ENCODE data around the gene DLG2.
A peak's percentile ranks its signal among the peaks of the same experiment; 100 is the strongest.

DLG2 gene

DNA sequence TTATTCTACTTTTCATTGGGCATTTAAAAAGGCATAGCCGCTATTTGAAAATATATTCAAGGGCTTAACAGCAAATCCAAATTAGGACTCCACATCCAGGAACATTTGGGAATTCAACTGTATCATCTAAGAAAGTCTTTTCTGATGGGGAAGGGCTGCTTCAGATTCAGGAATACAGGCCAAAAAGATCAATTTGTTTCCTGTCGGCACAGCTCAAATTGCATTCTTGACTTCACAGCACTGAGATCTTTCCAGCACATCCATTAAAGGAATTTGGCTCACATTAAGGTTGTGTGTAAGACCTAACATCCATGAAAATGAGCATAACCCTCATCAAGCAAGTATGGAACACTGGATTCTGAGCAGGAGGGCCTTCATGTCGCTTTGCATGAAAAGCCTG is 1171.5 kb downstream of the DLG2 start:
- Histone ChIP-seq H3K36me3 (ENCODE audit: insufficient read depth, low read length) (no peaks in the 10 kb centered on the region), H3K4me3 (ENCODE audit: low read length) (no peak overlapping the region), H3K27me3 (ENCODE audit: insufficient read depth, low read length) (no peaks in the 10 kb centered on the region), H3K9me3 (ENCODE audit: low read length) (no peaks in the 10 kb centered on the region), H2AFZ (ENCODE audit: low read depth, low read length) (no peak overlapping the region), H3K4me1 (ENCODE audit: insufficient read depth, low read length) (no peaks in the 10 kb centered on the region)

GRCh38 chr11:84452211-84452610 is 1174.9 kb downstream of the DLG2 start:
- H3K9me3 ChIP-seq (ENCODE audit: low read length): no peaks in the 10 kb centered on the region
- H2AFZ ChIP-seq (ENCODE audit: low read depth, low read length): no peak overlapping the region
- H3K27me3 ChIP-seq (ENCODE audit: insufficient read depth, low read length): no peaks in the 10 kb centered on the region
- no peak overlapping the region for H3K4me3 ChIP-seq (ENCODE audit: low read length)
- H3K36me3 ChIP-seq (ENCODE audit: insufficient read depth, low read length): no peaks in the 10 kb centered on the region
- no peaks in the 10 kb centered on the region for H3K4me1 ChIP-seq (ENCODE audit: insufficient read depth, low read length)

- Histone ChIP-seq H3K4me1 (ENCODE audit: insufficient read depth, low read length) (peaks cover 7% of the 10 kb centered on the region), H3K27me3 (ENCODE audit: insufficient read depth, low read length) (peaks cover 23% of the 10 kb centered on the region), H2AFZ (ENCODE audit: low read depth, low read length) (no peak overlapping the region), H3K9me3 (ENCODE audit: low read length) (no peaks in the 10 kb centered on the region), H3K36me3 (ENCODE audit: insufficient read depth, low read length) (no peaks in the 10 kb centered on the region), H3K4me3 (ENCODE audit: low read length) (no peak overlapping the region)
Observed at GRCh38 chr11:84438565-84438964, 1188.6 kb downstream of the DLG2 start.

DNA sequence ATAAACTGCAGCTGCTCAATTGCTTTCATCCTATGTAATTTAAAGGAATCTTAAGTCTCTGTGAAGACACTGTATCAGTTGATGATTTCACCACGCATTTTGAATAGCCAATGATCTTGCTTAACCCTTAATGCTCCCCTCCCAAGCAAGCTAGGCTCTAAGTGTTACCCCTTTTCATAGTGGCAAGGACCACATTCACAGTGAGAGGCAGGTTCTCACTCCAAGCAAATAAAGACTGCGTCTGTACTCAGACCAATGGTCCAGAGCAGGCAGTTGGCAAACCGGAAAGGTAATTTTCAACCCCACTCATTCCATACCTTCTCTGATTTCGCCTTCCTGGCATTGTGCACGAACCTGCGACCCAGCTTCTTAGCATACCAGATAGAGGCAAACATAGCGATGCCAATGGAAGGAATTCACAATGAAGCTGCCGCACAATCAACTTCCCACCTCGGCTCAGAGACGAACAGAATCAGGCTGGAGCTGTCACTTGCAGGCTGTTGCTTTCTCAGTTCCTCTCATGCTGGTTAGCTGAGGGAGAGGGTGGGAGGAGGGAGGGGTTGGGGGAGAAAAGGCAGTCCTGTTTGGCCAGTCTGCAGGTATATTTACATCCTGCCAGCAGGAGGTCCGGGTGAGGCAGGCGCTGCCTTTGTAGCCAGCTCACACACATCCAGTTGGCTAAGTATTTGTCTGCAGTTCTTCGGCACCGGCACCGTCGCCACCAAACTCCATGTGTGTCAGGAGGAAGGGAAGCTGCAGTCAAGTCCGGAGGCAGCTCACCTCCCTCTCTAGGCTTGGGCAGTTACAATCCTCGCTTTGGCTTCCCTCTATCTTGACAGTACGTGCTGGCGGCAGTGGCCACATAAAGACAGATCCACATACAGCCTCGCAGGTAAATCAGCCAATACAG is 1189.8 kb downstream of the DLG2 start:
- H2AFZ ChIP-seq (ENCODE audit: low read depth, low read length): peak overlapping the region; percentile 18
- H3K4me3 ChIP-seq (ENCODE audit: low read length): peak overlapping the region; percentile 26
- peaks cover 23% of the 10 kb centered on the region for H3K27me3 ChIP-seq (ENCODE audit: insufficient read depth, low read length)
- H3K9me3 ChIP-seq (ENCODE audit: low read length): no peaks in the 10 kb centered on the region
- no peaks in the 10 kb centered on the region for H3K36me3 ChIP-seq (ENCODE audit: insufficient read depth, low read length)
- peaks cover 7% of the 10 kb centered on the region for H3K4me1 ChIP-seq (ENCODE audit: insufficient read depth, low read length)

GRCh38 chr11:84430661-84431060 is 1196.5 kb downstream of the DLG2 start:
- Histone ChIP-seq H3K4me3 (ENCODE audit: low read length) (no peak overlapping the region), H3K4me1 (ENCODE audit: insufficient read depth, low read length) (no peaks in the 10 kb centered on the region), H3K27me3 (ENCODE audit: insufficient read depth, low read length) (peaks cover 2% of the 10 kb centered on the region), H3K36me3 (ENCODE audit: insufficient read depth, low read length) (no peaks in the 10 kb centered on the region), H3K9me3 (ENCODE audit: low read length) (no peaks in the 10 kb centered on the region), H2AFZ (ENCODE audit: low read depth, low read length) (no peak overlapping the region)

DNA sequence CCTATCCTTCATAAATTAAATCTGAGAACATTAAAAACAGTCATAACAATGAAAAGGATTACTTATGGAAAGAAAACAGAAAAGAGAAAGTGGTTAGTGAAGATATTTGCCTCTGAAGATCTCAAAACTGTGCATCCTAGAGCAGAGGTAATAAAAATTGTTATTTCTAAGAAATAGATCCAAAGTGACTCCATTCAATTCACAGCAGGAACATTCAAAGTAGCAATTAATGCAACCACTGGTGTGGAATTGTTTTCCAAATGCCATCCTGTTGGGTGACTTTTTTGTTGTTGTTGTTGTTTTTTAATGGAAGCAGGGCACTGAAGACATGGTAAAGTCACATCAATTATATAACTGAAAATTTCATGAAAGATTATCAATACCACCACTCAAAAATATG is 1201.5 kb downstream of the DLG2 start:
- no peak overlapping the region for H3K4me3 ChIP-seq (ENCODE audit: low read length)
- H3K36me3 ChIP-seq (ENCODE audit: insufficient read depth, low read length): no peaks in the 10 kb centered on the region
- H3K4me1 ChIP-seq (ENCODE audit: insufficient read depth, low read length): no peaks in the 10 kb centered on the region
- H3K27me3 ChIP-seq (ENCODE audit: insufficient read depth, low read length): no peaks in the 10 kb centered on the region
- no peak overlapping the region for H2AFZ ChIP-seq (ENCODE audit: low read depth, low read length)
- no peaks in the 10 kb centered on the region for H3K9me3 ChIP-seq (ENCODE audit: low read length)

DNA sequence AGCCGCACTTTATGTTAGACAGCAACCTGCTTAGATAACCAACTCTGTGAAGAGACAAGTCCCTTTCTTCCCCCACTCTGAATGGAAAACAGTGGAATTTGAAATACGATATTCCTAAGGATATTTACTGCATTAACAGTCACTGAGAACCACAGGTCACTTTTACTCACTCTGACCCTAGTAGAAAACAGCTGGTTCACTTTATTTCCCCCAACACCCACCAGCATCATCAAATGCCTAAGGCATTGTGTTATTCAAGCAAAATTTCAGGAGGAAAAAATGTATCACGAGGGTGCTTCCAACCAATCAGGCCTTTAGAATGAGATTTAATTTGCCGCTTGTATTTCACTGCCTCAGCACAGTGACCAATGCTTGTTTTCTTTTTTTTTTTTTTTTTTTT is 1206.9 kb downstream of the DLG2 start:
- H3K4me1 ChIP-seq (ENCODE audit: insufficient read depth, low read length): no peaks in the 10 kb centered on the region
- H2AFZ ChIP-seq (ENCODE audit: low read depth, low read length): no peak overlapping the region
- no peak overlapping the region for H3K4me3 ChIP-seq (ENCODE audit: low read length)
- H3K27me3 ChIP-seq (ENCODE audit: insufficient read depth, low read length): no peaks in the 10 kb centered on the region
- no peaks in the 10 kb centered on the region for H3K36me3 ChIP-seq (ENCODE audit: insufficient read depth, low read length)
- H3K9me3 ChIP-seq (ENCODE audit: low read length): no peaks in the 10 kb centered on the region

GRCh38 chr11:84419616-84420015 is 1207.5 kb downstream of the DLG2 start:
- Histone ChIP-seq H3K4me3 (ENCODE audit: low read length) (no peak overlapping the region), H2AFZ (ENCODE audit: low read depth, low read length) (no peak overlapping the region), H3K36me3 (ENCODE audit: insufficient read depth, low read length) (no peaks in the 10 kb centered on the region), H3K4me1 (ENCODE audit: insufficient read depth, low read length) (no peaks in the 10 kb centered on the region), H3K27me3 (ENCODE audit: insufficient read depth, low read length) (no peaks in the 10 kb centered on the region), H3K9me3 (ENCODE audit: low read length) (no peaks in the 10 kb centered on the region)

DNA sequence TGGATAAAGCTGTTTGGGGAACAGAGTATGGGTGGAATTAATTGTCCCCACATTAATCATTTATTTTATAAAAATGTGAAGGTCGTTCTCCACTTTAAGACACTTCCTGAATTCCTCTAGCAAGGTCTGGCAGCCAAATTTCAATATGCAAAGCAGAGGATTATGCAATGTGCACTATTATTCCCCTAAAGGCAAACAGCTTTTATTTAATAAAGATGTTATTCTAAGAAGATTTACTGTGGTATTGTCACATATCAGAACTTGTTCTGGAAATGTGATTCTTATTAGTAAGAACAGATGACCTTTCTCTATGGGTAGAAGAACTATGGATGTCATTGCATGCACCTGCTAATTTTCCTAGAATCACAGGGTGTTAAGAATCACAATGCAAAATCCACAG is 1212.2 kb downstream of the DLG2 start:
- H3K4me3 ChIP-seq (ENCODE audit: low read length): no peak overlapping the region
- H3K9me3 ChIP-seq (ENCODE audit: low read length): no peaks in the 10 kb centered on the region
- no peak overlapping the region for H2AFZ ChIP-seq (ENCODE audit: low read depth, low read length)
- H3K4me1 ChIP-seq (ENCODE audit: insufficient read depth, low read length): peaks cover 5% of the 10 kb centered on the region
- H3K36me3 ChIP-seq (ENCODE audit: insufficient read depth, low read length): no peaks in the 10 kb centered on the region
- H3K27me3 ChIP-seq (ENCODE audit: insufficient read depth, low read length): no peaks in the 10 kb centered on the region

- Histone ChIP-seq H3K9me3 (ENCODE audit: low read length) (no peaks in the 10 kb centered on the region), H3K36me3 (ENCODE audit: insufficient read depth, low read length) (no peaks in the 10 kb centered on the region), H3K4me1 (ENCODE audit: insufficient read depth, low read length) (peaks cover 10% of the 10 kb centered on the region), H2AFZ (ENCODE audit: low read depth, low read length) (no peak overlapping the region), H3K27me3 (ENCODE audit: insufficient read depth, low read length) (no peaks in the 10 kb centered on the region), H3K4me3 (ENCODE audit: low read length) (no peak overlapping the region)
Observed at GRCh38 chr11:84413549-84413948, 1213.6 kb downstream of the DLG2 start.

- Histone ChIP-seq H3K4me3 (ENCODE audit: low read length) (no peak overlapping the region), H3K36me3 (ENCODE audit: insufficient read depth, low read length) (no peaks in the 10 kb centered on the region), H3K4me1 (ENCODE audit: insufficient read depth, low read length) (peaks cover 10% of the 10 kb centered on the region), H3K27me3 (ENCODE audit: insufficient read depth, low read length) (no peaks in the 10 kb centered on the region), H3K9me3 (ENCODE audit: low read length) (no peaks in the 10 kb centered on the region), H2AFZ (ENCODE audit: low read depth, low read length) (no peak overlapping the region)
Observed at GRCh38 chr11:84412862-84413261, 1214.3 kb downstream of the DLG2 start.

DNA sequence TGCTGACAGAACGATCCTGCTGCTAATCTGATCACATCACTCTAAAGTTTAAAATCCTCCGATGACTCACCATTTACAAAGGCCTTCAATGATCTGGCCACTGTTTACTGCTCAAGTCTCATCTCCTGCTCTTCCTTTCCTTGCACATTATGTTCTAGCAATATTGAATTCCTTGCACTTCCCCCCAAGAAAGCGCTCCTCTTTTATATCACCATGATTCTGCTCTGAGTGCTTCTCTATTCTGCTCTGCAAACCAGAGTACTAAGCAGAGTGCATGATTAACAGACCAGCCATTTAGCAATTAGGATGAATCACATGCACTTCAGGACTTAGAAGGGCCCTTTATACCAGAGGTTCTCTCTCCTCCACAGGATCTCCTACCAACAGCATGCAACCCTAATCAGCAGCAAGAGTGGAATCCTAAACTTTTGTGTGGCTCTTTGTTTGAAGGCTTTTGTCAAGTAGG is 1218.2 kb downstream of the DLG2 start:
- Histone ChIP-seq H3K4me3 (ENCODE audit: low read length) (no peak overlapping the region), H2AFZ (ENCODE audit: low read depth, low read length) (no peak overlapping the region), H3K36me3 (ENCODE audit: insufficient read depth, low read length) (no peaks in the 10 kb centered on the region), H3K4me1 (ENCODE audit: insufficient read depth, low read length) (peaks cover 10% of the 10 kb centered on the region), H3K27me3 (ENCODE audit: insufficient read depth, low read length) (no peaks in the 10 kb centered on the region), H3K9me3 (ENCODE audit: low read length) (no peaks in the 10 kb centered on the region)

DNA sequence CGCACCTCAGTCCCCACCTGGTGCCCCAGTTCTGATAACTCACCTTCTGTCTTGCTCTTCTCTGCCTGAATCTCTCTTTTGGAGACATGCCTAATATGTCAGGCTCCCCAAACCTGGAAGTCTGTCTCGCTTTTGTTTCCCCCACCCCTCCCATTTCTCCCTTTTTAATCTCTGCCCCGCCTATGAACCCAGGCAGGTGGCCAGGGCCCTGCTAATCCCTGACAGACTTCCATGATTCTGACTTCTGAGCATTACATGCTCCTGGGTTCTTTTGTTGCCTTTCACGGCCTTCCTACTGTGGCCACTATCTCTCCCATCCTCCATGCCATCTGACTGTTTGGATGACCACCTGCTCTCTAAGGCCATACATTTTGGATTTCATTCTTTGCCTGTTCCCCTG is 1220.1 kb downstream of the DLG2 start:
- Histone ChIP-seq H3K27me3 (ENCODE audit: insufficient read depth, low read length) (no peaks in the 10 kb centered on the region), H3K4me1 (ENCODE audit: insufficient read depth, low read length) (peaks cover 5% of the 10 kb centered on the region), H3K36me3 (ENCODE audit: insufficient read depth, low read length) (no peaks in the 10 kb centered on the region), H2AFZ (ENCODE audit: low read depth, low read length) (no peak overlapping the region), H3K9me3 (ENCODE audit: low read length) (no peaks in the 10 kb centered on the region), H3K4me3 (ENCODE audit: low read length) (no peak overlapping the region)

Data from neuron (in vitro differentiated cells).